Retinal pigment epithelial cell (primary cell): ENCODE data around the gene ADSS1.
A peak's percentile ranks its signal among the peaks of the same experiment; 100 is the strongest.

ENCODE experiments used
- DNase-seq: peaks from one replicate; pipeline ENCODE4 v3.0.0-alpha.2; 2010; ENCODE audit warnings: low read depth
- H3K4me3 ChIP-seq: 2 replicates; pipeline ENCODE4 v1.5.1; 2011; ENCODE audit warnings: mild to moderate bottlenecking, low read length, control low read depth, moderate library complexity
- TF ChIP-seq, protein P1 (sequence below): conservative IDR thresholded peaks from 2 replicates; pipeline ENCODE4 v1.5.1; 2011; ENCODE audit warnings: low read depth, low read length, control low read depth, inconsistent platforms

The ADSS1 gene

DNA sequence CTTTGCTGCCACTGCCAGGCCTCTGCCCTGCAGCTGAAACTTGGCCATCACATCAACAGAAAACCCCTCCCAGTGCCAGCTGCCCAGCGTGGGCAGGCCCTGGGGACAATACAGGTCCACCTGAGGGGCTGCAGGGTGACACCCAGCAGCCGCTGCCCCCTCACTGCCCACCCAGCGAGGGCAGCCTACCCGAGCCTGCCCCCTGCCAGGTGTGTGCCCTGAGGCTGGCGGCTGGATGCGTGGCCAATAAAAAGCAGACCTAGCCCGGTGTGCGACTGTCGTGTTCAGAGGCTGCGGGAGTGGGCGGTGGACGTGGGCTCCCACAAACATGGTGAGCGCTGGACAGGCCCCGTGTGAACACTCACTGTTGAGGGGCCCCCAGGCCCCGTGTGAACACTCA is 4.7 kb upstream of the ADSS1 start:
- TF ChIP-seq, protein P1, sequence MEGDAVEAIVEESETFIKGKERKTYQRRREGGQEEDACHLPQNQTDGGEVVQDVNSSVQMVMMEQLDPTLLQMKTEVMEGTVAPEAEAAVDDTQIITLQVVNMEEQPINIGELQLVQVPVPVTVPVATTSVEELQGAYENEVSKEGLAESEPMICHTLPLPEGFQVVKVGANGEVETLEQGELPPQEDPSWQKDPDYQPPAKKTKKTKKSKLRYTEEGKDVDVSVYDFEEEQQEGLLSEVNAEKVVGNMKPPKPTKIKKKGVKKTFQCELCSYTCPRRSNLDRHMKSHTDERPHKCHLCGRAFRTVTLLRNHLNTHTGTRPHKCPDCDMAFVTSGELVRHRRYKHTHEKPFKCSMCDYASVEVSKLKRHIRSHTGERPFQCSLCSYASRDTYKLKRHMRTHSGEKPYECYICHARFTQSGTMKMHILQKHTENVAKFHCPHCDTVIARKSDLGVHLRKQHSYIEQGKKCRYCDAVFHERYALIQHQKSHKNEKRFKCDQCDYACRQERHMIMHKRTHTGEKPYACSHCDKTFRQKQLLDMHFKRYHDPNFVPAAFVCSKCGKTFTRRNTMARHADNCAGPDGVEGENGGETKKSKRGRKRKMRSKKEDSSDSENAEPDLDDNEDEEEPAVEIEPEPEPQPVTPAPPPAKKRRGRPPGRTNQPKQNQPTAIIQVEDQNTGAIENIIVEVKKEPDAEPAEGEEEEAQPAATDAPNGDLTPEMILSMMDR, result no peak
- no peak for DNase-seq
- H3K4me3 ChIP-seq, result no peak overlapping the region

DNA sequence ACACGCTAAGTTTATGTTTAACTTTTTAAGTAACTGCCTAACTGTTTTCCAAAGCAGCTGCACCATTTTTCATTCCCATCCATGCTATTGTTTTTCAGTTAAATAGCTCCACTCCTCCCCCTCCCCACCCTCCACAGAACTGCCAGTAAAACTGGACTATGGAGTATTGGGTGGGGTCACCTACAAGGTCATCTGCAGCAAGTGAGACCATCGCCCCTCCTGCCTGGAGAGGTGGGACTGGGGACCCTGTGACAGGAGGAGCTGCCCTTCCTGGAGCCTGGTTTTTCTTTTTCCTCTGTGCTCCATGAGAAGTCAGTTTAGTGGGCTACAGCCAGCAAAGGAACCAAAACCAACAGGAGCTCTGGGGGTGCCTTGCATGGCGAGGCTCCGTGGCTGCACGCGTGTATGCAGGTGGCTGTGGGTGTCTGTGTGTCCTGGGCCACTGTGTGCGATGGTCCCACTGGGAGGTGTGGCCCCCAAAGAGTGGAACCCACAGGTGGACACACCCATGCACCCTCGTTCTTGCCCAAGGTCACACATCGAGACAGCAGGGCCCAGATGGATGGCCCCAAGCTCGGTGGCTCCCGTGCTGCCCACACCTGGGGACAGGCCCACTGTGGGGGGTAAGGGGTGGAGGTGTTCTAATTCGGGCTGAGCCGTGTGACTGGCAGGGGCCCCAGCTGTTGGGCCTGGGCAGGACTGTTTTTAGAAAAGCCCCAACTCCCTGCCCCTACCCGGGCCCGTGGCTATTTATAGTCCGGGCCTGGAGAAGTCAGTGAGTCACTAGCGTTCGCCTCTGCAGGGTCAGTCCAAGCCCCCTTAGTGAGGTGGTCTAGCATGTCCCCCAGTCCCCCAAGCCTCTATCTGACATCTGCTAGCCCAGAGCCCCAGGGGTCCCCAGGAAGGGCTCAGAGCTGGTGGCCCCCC is 2.3 kb upstream of the ADSS1 start:
- TF ChIP-seq, protein P1, result no peak
- no peak overlapping the region for H3K4me3 ChIP-seq
- no peak for DNase-seq

DNA sequence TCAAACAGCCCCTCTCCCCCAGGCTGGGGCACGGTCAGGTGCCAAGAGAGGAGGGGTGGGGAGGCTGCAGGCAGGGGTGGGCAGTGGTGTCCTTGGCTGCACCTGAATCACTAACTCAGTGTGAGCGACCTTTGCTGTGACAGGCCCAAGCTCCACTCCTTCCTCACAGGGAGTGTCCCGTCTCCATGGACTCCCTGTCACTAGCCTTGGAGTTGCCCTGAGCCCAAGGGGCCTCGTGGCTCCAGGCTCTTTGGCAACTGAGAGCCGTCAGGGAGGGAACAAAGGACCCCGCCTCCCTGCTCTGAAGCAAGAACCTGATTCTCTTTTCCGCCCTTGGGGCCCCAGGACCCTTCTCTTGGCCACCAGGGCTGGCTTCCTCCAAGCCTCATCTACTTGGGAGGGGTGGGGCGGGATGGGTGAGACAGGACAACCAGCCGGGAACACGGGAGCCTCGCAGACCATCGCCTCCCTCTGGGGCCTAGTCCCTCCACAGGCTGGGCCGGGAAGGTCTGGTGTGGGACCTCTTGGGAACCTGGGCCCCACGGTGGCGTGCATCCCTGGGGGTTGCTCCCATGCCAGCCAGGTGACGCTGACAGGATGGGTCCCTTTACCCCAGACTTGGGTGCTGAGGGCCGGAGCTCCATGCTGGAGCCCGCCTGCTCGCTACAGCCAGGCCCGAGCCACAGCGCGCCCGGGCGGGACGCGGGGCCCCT is 935 bp upstream of the ADSS1 start:
- TF ChIP-seq, protein P1, result no peak
- no peak overlapping the region for H3K4me3 ChIP-seq
- no peak for DNase-seq

DNA sequence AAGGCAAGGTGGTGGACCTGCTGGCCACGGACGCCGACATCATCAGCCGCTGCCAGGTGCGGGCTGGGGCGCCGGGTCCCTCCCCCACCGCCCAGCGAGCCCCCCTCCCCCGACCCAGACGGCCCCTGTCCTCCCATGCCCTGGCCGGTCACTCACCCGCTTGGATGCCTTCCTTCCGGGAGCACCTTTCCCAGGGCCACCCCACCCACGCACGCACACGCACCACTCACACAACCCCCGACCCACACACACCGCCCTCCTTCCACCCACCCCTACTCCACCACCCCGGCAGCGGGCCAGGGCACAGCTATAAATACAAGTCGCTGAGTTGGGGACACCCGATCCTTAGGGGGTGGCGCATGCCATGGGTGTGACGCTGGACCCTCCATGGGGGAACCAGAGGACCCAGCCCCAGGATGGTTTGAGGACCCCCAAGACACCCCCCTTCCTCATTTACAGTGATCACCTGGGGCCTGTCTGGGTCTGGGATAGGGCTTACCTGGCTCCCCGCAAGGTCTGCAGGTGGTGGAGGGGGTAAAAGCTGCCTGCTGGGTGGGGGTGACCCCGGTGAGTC is 465 bp downstream of the ADSS1 start:
- H3K4me3 ChIP-seq, result peak overlapping the region; percentile 58
- DNase-seq, result no peak
- TF ChIP-seq, protein P1, result no peak

DNA sequence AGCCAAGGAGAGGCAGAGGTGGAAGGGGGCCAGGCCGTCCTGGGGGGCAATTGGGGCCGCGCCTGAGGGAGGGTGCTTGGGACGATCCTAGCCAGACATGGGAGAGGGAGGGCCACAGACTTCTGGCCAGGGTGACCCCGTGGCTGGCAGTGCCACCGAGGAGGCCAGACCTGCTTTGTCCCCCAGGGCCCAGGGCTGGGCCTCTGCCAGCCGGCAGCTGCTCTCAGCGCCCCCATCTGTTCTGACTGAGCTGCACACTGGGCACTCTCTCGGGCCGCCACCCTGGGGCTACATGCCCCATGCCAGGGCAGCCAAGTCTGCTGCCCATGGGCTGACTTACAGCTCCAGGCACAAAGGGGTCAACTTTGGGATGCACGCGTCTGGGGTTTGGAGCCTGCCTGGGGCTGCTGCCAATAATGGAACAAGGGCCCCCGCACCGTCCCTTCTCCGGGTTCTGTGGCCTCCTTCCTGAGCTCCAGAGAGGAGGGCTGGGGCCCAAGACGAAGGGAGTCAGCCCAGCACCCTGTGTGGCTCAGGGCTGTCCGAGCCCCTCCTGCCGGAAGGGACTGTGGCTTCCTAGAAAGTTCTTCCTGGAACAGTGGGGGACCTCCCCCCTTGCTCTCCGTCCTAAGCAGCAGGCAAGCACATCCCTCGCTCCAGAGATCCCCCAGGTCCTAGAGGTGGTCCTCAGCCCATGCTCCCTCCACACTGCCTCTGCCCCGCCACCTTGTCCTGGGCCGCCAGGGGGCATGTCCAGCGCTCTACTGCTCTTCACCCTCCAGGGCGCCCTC is 1.1 kb downstream of the ADSS1 start:
- no peak for DNase-seq
- peak overlapping the region; percentile 58 for H3K4me3 ChIP-seq
- TF ChIP-seq, protein P1, result peak; percentile 52

DNA sequence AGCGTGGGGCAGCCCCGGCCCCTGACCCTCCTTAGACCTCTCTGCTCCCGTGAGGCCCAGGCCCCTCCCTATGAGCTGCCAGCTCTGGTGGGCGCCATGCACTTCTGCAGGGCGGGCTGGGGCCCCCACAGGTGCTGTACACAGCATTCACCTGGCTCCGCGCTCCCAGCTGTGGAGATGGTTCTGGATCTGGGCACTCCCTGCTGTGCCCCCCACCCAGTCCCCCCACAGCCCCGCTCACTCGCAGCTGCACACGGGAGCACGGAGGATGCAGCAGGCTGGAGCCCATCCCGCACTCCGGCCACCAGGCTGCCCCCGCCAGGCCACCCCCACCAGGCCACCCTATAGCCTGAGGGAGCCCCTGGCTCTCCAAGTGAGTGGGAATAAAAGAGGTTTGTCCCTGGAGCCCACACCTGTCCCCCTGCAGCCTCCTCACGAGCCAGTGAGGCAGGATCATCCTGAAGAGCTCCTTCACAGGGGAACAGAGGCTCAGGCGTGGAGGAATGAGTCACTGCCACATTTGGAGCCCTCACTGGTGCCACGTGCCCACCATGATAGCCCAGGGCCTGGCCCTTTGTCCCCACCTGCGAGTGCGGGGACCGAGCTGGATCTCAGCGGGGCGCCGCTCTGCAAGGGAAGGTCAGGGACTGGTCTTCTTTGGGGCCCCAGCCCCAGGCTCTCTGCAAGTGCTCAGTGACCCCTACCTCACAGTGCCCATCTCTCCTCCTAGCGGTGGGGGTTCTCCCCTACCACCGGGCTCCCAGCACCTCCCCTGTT is 1.9 kb downstream of the ADSS1 start:
- TF ChIP-seq, protein P1, result no peak

More for the DNA sequence above, 1.9 kb downstream of the ADSS1 start:
- no peak for DNase-seq
- H3K4me3 ChIP-seq, result no peak overlapping the region
